ENCODE results near the gene FOXR2.

DNA sequence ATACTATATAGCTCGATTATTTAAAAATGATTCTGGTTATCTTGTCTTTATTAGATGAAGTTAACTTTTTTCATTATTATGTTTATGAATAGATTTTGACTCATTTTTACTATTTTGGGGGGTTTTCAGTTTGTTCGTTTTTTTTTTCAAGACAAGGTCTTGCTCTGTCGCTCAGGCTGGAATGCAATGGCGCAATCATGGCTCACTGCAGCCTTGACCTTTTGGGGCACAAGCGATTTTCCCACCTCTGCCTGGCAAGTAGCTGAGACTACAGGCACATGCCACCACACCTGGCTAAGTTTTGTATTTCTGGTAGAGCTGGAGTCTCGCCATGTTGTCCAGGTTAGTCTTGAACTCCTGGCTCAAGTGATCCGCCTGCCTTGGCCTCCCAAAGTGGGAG, 24.9 kb upstream of the FOXR2 start:
- TF ChIP-seq CTCF (IDR thresholded peaks at IDR 0.05; ENCODE audit: low read depth, low read length) (no peak), EZH2phosphoT487 (IDR thresholded peaks at IDR 0.05; ENCODE audit: low read depth) (no peak)
